Measurements from ENCODE around the gene TIAM1.

- TF ChIP-seq CTCF (IDR thresholded peaks at IDR 0.05) (no peak), ZFX (IDR thresholded peaks at IDR 0.05; ENCODE audit: borderline replicate concordance) (no peak)
These were observed 92.0 kb downstream of the TIAM1 start for GRCh38 chr21:31252091-31252490.
